Measurements from ENCODE around the gene CYCS. TPM values are rescaled to one million over a fixed set of nuclear protein-coding genes. Genes with fewer than 3 reads are reported as not detected.

The CYCS gene
- total and polyA plus RNA-seq, 2 of the 8 experiments (the other 6 are each of a cell fraction or from before 2014, with no cell fraction given), result 48.6 to 229 TPM

DNA sequence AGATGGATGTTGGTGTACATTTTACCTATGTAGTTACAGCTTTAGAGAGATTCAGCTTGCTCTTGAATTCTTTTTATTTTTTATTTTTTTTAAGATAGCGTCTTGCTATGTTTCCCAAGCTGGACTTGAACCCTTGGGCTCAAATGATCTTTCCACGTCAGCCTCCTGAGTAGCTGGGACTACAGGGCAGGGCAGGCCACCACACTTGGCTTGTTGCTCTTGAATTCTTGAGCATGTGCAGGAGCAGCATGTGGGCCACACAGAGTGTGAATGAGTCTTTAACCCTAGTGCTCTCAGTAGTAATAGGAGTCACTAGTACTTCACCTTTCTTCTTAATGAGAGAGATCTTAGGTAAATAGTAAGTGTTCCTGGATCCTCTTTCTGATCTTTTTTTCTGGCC, 26.7 kb upstream of the CYCS start (continued):
- TF ChIP-seq CBX5 (IDR thresholded peaks at IDR 0.05; ENCODE audit: low read depth, low read length) (no peak), KDM1A (IDR thresholded peaks at IDR 0.05; ENCODE audit: borderline replicate concordance, low read length) (no peak), SAP30 (IDR thresholded peaks at IDR 0.05; ENCODE audit: insufficient read depth, insufficient replicate concordance, low read length) (no peak), FOSL1 (IDR thresholded peaks at IDR 0.05; ENCODE audit: insufficient read depth, low read depth, low read length) (no peak), JUND (IDR thresholded peaks at IDR 0.05; ENCODE audit: low read length) (no peak)
